ENCODE measurements around the gene CCL27.

The CCL27 gene

DNA sequence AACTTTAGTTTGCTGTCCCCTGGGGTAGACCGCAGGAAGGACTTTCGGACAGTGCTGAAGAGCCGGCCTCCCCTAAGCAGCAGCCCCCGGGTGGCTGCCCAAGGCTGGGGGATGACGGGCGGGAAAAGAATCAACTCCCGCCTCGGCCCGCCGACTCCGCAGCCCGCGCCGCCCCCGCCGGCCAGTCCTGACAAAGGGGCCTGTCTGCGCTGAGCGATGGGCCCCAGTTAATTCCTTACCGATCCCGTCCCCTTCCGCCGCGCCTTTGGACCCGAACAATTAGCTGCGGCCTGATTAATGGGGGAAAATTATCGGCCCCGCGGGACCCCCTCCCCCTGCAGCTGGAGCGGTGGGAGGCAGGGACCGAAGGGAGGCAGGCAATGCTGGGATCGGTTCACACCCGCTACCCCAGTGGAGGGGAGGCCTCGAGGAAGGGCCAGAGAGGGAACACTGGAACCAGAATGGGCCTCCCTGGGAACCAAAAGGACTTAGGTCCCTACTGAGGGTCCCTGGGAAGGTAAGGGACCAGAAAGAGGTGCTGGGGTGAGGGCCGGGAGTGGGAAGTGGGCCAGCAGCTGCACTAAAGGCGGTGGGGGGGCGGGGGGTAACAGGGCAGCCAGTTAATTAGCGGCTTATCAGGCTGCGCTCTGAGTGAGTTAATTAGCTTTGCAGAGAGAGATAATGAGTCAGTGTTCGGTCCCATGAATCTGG, 37.8 kb downstream of the CCL27 start:
- no peak for DNase-seq

DNA sequence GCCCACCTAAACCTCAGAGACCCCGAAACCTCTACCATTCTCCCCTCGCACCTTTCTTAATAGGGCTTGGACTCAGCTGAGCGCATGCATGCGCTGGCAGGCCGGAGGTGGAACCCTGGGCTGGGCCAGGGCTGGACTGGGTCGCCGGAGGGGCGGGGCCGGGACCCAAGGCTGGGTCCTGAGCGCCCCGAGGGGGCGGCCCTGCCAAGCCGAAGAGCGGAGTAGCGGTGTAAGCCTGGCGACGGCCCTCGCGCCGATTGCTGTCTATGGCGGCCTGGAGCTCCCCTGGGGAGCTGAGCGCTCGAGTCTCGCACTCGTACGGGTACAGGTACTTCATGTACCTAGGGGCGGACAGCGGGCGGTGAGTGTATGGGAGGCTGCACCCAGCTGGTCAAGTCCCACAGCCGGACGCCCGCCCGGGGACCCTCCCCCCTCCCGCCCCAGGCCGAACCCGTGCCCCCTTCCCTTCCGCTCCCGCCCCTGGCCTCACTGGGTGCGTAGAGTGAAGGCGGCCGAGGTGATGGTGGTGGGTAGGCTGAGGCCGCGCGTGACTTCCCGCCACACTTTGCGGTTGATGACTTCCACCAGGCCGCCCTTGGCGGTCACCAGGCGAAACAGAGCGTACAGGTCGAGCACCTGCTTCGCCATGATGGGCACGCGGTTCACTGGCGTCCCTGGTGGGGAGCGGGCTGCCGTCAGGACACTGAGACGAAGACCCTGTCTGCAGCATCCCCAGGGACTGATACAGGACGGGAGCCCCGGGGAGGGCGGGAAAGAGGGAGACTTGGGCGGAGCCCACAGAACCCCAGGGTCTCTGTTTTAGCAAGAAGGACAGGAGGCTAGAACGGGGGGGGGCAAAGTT, 38.9 kb downstream of the CCL27 start:
- DNase-seq, result no peak

DNA sequence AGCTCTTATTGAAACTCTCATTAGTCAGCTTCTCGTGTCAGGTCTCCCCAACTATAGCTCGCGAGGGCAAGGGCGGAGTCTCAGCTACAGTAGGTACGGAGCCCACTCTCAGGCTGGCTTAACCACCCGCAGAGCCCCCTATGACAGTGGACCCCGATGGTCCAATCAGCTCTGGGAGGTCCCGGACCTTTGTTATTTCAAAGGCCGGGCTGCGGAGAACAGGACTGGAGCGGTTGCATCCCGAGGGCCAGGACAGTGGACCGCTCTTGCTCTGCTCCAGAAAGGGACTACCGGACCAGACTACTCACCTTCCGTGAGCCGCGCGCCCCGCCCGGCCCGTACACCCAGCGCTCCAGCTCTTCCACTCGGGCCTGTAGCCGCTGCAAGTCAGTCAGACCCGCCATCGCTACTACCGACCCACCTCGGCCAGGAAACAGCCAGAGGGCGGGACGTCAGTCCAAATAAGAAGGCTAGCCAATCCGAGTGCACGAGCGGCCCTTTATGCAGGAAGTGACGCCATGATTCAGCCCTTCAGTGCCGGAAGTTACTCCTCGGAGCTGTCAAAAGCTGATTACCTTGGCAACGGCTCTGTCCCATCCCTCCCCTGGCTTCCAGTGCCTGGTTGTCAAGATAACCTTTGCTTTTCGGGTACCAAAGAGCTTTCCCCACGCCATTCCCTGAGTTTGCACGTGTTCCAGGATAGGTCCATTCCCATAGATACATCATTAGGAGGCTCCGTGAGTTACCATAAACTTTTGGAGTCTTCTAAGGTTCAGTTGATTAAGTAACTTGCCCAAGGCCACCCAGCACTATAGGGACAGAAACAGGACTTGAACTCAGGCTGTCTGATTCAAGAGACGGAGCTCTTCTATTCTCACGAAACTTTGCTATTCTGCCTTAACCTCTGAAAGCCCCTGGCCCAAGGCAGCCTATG, 42.1 kb downstream of the CCL27 start, which contains the start of gene DCTN3:
Gene DCTN3 (minus strand): TSS at position 435 of the 934 bp plus-strand sequence. CDS start 31 bp downstream, at position 404.
- DNase-seq, result peak; percentile 96

DNA sequence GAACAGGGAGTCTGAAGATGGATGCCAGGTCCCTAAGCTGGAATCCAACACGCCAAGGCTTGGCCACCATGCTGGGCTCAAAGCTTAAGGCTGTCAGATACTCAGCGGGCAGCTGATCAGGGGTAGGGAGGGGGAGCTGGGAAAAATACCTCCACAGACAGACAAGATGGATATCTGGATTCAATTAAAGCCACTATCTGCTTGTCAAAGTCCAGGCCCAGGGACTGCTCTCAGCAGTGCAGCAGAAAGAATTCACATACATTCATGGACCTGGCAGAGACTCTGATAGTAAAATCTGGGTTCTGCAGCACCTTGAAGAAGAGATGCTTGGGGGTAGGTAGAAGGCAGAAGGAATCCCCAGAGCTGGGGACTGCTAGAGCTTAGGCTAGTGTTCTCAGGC, 47.3 kb downstream of the CCL27 start:
- DNase-seq, result no peak

DNA sequence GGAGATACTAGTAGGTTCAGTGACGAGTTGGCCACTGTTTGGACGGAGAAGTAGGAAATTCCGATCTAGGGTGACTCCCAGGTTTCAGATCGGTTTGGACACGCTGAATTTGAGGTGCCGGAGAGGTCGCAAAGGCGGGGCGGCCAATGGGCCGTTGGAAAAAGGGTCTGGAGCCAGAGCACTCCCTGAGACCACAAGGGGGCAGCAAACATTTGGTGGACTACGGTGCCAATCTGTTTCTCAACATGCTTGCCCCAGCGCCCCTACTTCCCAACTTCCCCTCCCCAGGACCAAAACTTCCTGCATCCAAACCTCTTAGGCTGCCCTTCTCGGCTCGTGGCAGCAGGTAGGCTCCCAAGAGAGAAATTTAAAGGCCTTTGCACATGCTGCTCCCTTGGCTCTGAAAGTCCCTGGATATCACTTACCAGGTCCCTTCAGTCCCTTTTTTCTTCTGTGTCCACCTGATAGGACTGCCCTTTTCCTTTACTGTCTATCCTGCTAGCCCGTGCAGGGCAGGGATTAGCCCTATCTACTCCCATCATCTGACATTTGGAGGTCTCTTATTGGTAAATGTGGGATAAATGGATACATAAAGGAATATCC, 49.6 kb downstream of the CCL27 start:
- DNase-seq, result peak; percentile 83
